Measurements from ENCODE around the gene KANSL1L.

DNA sequence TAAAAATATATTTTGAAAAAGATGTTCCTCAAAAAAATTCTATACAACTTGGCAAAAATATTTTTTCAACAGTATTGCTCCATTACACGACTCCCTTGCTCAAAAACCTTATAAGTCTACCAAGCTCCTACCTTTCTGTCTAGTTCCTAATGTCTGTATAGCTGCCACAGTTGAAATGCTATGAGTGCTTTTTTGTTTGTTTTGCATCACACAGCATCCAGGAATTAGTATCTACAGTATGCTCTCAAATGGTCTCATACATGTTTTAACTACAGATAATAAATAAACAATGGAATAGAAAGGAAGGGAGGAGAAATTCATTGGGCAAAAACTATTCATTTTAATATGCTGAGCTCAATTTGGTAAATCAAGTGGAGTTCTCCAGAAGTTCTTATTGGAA is 36.7 kb upstream of the KANSL1L start:
- TF ChIP-seq, protein P1, sequence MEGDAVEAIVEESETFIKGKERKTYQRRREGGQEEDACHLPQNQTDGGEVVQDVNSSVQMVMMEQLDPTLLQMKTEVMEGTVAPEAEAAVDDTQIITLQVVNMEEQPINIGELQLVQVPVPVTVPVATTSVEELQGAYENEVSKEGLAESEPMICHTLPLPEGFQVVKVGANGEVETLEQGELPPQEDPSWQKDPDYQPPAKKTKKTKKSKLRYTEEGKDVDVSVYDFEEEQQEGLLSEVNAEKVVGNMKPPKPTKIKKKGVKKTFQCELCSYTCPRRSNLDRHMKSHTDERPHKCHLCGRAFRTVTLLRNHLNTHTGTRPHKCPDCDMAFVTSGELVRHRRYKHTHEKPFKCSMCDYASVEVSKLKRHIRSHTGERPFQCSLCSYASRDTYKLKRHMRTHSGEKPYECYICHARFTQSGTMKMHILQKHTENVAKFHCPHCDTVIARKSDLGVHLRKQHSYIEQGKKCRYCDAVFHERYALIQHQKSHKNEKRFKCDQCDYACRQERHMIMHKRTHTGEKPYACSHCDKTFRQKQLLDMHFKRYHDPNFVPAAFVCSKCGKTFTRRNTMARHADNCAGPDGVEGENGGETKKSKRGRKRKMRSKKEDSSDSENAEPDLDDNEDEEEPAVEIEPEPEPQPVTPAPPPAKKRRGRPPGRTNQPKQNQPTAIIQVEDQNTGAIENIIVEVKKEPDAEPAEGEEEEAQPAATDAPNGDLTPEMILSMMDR (IDR thresholded peaks at IDR 0.05): no peak
- TF ChIP-seq POLR2AphosphoS5 (IDR thresholded peaks at IDR 0.05) (no peak), EP300 (IDR thresholded peaks at IDR 0.05; ENCODE audit: low read depth) (no peak), POLR2A (IDR thresholded peaks at IDR 0.05) (no peak)
